Aorta (tissue), 5 donors: ENCODE results near the gene TIGD4. TPM values are rescaled to one million over a fixed set of nuclear protein-coding genes. Genes with fewer than 3 reads are reported as not detected.

ENCODE experiments used
- ATAC-seq: fragments of 200-7000 bp; cut with Tn5 transposase; one replicate; pipeline ENCODE4 v1.9.1; 2022; ENCODE audit warnings: moderate library complexity; ENCODE audit not compliant: low FRiP score
- DNase-seq, 2 donors: peaks; one replicate each; pipeline ENCODE4 v3.0.0-alpha.2; 2020
- H3K27ac ChIP-seq, 2 donors: one replicate each; pipeline ENCODE4 v1.5.1; 2013; ENCODE audit warnings: low read length in 2 of 2, mild to moderate bottlenecking in 2 of 2, moderate library complexity in 2 of 2, control low read depth in 1 of 2, inconsistent platforms in 1 of 2, low read depth in 1 of 2
- H3K27me3 ChIP-seq, 2 donors: one replicate each; pipeline ENCODE4 v1.6.1; 2013; ENCODE audit warnings: control low read depth in 1 of 2, low read length in 1 of 2, mild to moderate bottlenecking in 1 of 2, moderate library complexity in 1 of 2; ENCODE audit not compliant: insufficient read depth in 2 of 2, control insufficient read depth in 1 of 2
- H3K36me3 ChIP-seq, 2 donors: one replicate each; pipeline ENCODE4 v1.6.1; 2013; ENCODE audit warnings: control low read depth in 1 of 2, low read length in 1 of 2, mild to moderate bottlenecking in 1 of 2; ENCODE audit not compliant: insufficient read depth in 2 of 2, control insufficient read depth in 1 of 2
- H3K4me1 ChIP-seq, 2 donors: one replicate each; pipeline ENCODE4 v1.6.1; 2013; ENCODE audit warnings: low read length in 2 of 2, control low read depth in 1 of 2, mild to moderate bottlenecking in 1 of 2, moderate library complexity in 1 of 2; ENCODE audit not compliant: insufficient read depth in 2 of 2, control insufficient read depth in 1 of 2
- H3K4me3 ChIP-seq, 2 donors: one replicate each; pipeline ENCODE4 v1.5.1; 2013; ENCODE audit warnings: low read length in 2 of 2, control low read depth in 1 of 2, mild to moderate bottlenecking in 1 of 2
- H3K9me3 ChIP-seq: one replicate; pipeline ENCODE4 v1.6.1; 2013; ENCODE audit warnings: mild to moderate bottlenecking, low read length; ENCODE audit not compliant: control insufficient read depth
- WGBS, 2 donors: extraction: QIAGEN DNeasy Blood & Tissue Kit; methylation state at CpG; one replicate each; pipeline ENCODE4 v1.1.7; 2013; 5-methylcytosine and 5-hydroxymethylcytosine counted together
- intact Hi-C, 2 donors: fragments of 100-400 bp; cut with DNase I; formaldehyde crosslinking; loops; one replicate each; pipeline versions ENCODE4 v1.14.2 to v1.15.0; 2022
- polyA plus RNA-seq, 2 donors: library from polyadenylated mRNA; stranded (reverse); fragments of 200-250 nt; gene quantifications; one replicate each; pipeline ENCODE4 v1.2.3, GENCODE V29; 2013
- total RNA-seq, 2 donors: library from RNA; stranded (reverse); fragmentation: NEBNext Ultra II Directional; extraction: Animal tissue kit (Norgen Biotek cat#: 25700); gene quantifications; one replicate each; pipeline ENCODE4 v1.2.1, GENCODE V29; 2021
- donor health status: healthy with polysubstance abuse.
- donor health status: Bipolar disorder and iron deficiency.
- donor health status: DM: no; HTN: no; CAD: no.
- donor health status: DM: no; HTN: no; CAD: no.
- donor health status: DM: yes; HTN: yes; CAD: no.

TIGD4 gene
- total and polyA plus RNA-seq, 4 donors: 0.30 to 0.32 TPM; not detected in 2

GRCh38 chr4:152815078-152815477 is 35.5 kb upstream of the TIGD4 start:
- ATAC-seq: no peak

GRCh38 chr4:152810715-152811287 is 31.3 kb upstream of the TIGD4 start:
- peaks cover 3% of the 10 kb centered on the region for H3K9me3 ChIP-seq
- intact Hi-C loops: no loop called here
- ATAC-seq: no peak

More at GRCh38 chr4:152815078-152815477, 35.5 kb upstream of the TIGD4 start:
- Histone ChIP-seq H3K27ac (no peak overlapping the region), H3K4me1 (no peaks in the 10 kb centered on the region), H3K4me3 (no peak overlapping the region), H3K9me3 (peaks cover 3% of the 10 kb centered on the region), H3K36me3 (no peaks in the 10 kb centered on the region), H3K27me3 (no peaks in the 10 kb centered on the region)
- intact Hi-C loops: no loop called here
- no peak for DNase-seq

DNA sequence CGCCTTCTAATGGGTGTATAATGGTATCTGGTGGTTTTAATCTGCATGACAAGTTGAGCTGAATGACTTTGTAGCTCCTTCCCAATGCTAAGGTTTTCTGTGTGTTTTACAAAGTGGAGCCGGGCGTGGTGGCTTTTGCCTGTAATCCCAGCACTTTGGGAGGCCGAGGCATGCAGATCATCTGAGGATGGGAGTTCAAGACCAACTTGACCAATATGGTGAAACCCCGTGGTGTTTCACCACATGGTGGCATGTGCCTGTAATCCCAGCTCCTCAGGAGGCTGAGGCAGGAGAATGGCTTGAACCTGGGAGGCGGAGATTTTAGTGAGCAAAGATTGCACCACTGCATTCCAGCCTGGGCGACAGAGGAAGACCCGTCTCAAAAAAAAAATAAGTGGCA is 29.1 kb upstream of the TIGD4 start:
- peaks cover 2 to 3% of the 10 kb centered on the region in 2 donors for H3K4me1 ChIP-seq
- no peaks in the 10 kb centered on the region for H3K36me3 ChIP-seq
- ATAC-seq (no peak), DNase-seq (no peak)
- H3K27ac ChIP-seq: no peak overlapping the region
- intact Hi-C loops: no loop called here
- H3K9me3 ChIP-seq: no peaks in the 10 kb centered on the region
- 97% methylated on average over 8 of the region's 8 CpGs for WGBS, 2 donors
- H3K4me3 ChIP-seq: no peak overlapping the region
- H3K27me3 ChIP-seq: no peaks in the 10 kb centered on the region

More at GRCh38 chr4:152810715-152811287, 31.3 kb upstream of the TIGD4 start:
- Histone ChIP-seq H3K4me1 (peaks cover 1 to 2% of the 10 kb centered on the region in 2 donors), H3K36me3 (no peaks in the 10 kb centered on the region), H3K4me3 (no peak overlapping the region), H3K27me3 (no peaks in the 10 kb centered on the region), H3K27ac (no peak overlapping the region)
- 86 to 91% methylated on average over 11 of the region's 11 CpGs for WGBS, 2 donors
- DNase-seq: no peak

DNA sequence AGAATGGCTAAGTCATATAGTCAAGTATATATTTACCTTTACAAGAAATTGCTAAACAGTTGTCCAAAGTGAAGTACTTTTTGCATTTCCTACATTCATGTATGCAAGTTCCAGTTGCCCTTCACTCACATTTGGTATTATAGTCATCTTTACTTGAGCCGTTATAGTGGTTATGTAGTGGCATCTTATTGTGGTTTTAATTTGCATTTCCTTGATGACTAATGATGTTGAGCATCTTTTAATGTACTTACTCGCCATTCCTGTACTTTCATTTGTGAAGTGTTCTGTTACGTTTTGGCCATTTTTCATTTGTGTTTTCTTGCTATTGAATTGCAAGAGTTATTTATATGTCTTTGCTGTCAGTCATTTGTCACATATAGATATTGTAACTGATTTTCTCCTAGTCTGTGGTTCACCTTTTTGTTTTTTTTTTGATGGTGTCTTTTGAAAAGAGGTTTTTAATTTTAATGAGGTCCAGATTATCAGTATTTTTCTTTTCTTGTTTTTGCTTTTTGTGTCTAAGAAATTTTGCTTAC is 27.8 kb upstream of the TIGD4 start:
- Histone ChIP-seq H3K9me3 (no peaks in the 10 kb centered on the region), H3K36me3 (no peaks in the 10 kb centered on the region), H3K27me3 (no peaks in the 10 kb centered on the region), H3K4me1 (peaks cover 2 to 3% of the 10 kb centered on the region in 2 donors), H3K27ac (no peak overlapping the region), H3K4me3 (no peak overlapping the region)
- no peak for DNase-seq
- ATAC-seq: no peak
- intact Hi-C loops: no loop called here
- WGBS, 2 donors: 94 to 96% methylated on average over 3 of the region's 3 CpGs

DNA sequence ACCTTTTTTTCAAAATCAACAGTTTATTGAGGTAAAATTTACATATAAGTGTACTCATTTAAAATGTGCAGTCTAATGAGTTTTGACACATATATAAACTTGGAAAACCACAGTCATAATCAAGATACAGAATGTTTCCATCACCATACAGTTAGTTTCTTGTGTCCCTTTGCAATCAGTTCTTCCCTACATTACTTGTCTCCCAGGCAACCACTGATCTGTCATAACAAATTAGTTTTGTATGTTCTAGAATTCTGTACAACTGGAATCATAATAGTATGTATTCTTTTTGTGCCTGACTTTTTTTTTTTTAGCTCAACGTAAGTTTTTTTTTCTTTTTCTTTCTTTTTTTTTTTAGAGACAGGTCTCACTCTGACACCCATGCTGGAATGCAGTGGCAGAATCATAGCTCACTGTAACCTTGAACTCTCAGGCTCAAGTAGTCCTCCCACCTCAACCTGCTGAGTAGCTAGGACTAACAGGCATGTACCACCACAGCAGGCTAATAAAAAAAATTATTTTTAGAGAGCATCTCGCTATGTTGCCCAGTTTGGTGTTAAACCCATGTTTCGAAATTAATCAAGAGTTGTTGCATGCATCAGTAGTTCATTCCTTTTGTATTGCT is 27.1 kb upstream of the TIGD4 start:
- Histone ChIP-seq H3K36me3 (no peaks in the 10 kb centered on the region), H3K4me1 (peaks cover 2 to 3% of the 10 kb centered on the region in 2 donors), H3K27me3 (no peaks in the 10 kb centered on the region), H3K27ac (no peak overlapping the region), H3K4me3 (no peak overlapping the region), H3K9me3 (no peaks in the 10 kb centered on the region)
- 78 to 82% methylated on average over 3 of the region's 3 CpGs for WGBS, 2 donors
- ATAC-seq (no peak), DNase-seq (no peak)
- intact Hi-C loops: no loop called here

- DNase-seq (no peak), ATAC-seq (no peak)
- Histone ChIP-seq H3K4me1 (peaks cover 2 to 3% of the 10 kb centered on the region in 2 donors), H3K4me3 (no peak overlapping the region), H3K27ac (no peak overlapping the region), H3K36me3 (no peaks in the 10 kb centered on the region), H3K9me3 (no peaks in the 10 kb centered on the region), H3K27me3 (no peaks in the 10 kb centered on the region)
- intact Hi-C loops: no loop called here
- 50 to 51% methylated on average over 2 of the region's 2 CpGs for WGBS, 2 donors
Observed at GRCh38 chr4:152805818-152806217, 26.3 kb upstream of the TIGD4 start.

GRCh38 chr4:152805071-152805650 is 25.6 kb upstream of the TIGD4 start:
- Histone ChIP-seq H3K36me3 (no peaks in the 10 kb centered on the region), H3K27ac (no peak overlapping the region), H3K9me3 (no peaks in the 10 kb centered on the region), H3K4me1 (peaks cover 2 to 3% of the 10 kb centered on the region in 2 donors), H3K4me3 (no peak overlapping the region), H3K27me3 (no peaks in the 10 kb centered on the region)
- DNase-seq: no peak
- no peak for ATAC-seq
- WGBS, 2 donors: 96 to 97% methylated on average over 2 of the region's 2 CpGs
- intact Hi-C loops: no loop called here

GRCh38 chr4:152803541-152803940 is 24.0 kb upstream of the TIGD4 start:
- H3K4me1 ChIP-seq: peaks cover 0 to 3% of the 10 kb centered on the region in 2 donors

DNA sequence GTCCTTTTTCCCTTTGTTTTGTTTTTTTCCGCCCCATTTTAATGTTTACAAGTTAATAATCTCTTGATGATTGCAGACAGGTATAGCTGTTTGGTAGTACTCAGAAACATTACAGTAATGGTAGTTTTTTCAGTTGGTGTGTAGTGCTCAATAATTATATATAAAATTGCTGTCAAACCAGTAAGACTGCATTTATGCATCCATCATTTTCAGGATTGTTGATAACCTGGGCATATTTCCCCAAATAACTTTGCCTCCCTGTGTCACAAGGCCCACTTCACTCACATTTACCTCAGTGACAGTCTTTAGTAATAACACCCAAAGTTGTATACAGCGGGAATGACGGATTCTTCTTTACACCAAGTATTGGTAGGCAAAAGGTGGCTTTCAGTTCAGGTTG is 16.4 kb upstream of the TIGD4 start:
- DNase-seq: no peak
- no peaks in the 10 kb centered on the region for H3K4me1 ChIP-seq
- WGBS, 2 donors: 96 to 98% methylated on average over 3 of the region's 3 CpGs
- no peak for ATAC-seq
- H3K9me3 ChIP-seq: no peaks in the 10 kb centered on the region
- intact Hi-C loops: no loop called here
- no peak overlapping the region for H3K27ac ChIP-seq
- H3K4me3 ChIP-seq: no peak overlapping the region
- no peaks in the 10 kb centered on the region for H3K27me3 ChIP-seq
- H3K36me3 ChIP-seq: no peaks in the 10 kb centered on the region

More at GRCh38 chr4:152803541-152803940, 24.0 kb upstream of the TIGD4 start:
- intact Hi-C loops: no loop called here
- 91 to 96% methylated on average over 1 of the region's 1 CpG for WGBS, 2 donors
- ATAC-seq: no peak
- DNase-seq: no peak
- no peak overlapping the region for H3K27ac ChIP-seq
- no peaks in the 10 kb centered on the region for H3K36me3 ChIP-seq
- no peak overlapping the region for H3K4me3 ChIP-seq
- no peaks in the 10 kb centered on the region for H3K9me3 ChIP-seq
- H3K27me3 ChIP-seq: no peaks in the 10 kb centered on the region
